ENCODE data around the gene SERTAD4.

GRCh38 chr1:210185063-210185462 lies 47.5 kb upstream of the SERTAD4 start:
- TF ChIP-seq CTCF (IDR thresholded peaks at IDR 0.05) (no peak), POLR2A (IDR thresholded peaks at IDR 0.05) (no peak)
